Body of pancreas (tissue), 4 donors: ENCODE measurements around the gene AGBL3.

Experiments
- POLR2A ChIP-seq, 3 donors: fragments of 450-650 bp; IDR thresholded peaks; one replicate each; pipeline ENCODE4 v1.6.1; 2016; ENCODE audit warnings: antibody characterized with exemption in 3 of 3, mild to moderate bottlenecking in 2 of 3
- TF ChIP-seq, protein P1 (sequence below), 7 experiments: fragments of 450-650 bp in 4 of 7; fragments of 200-600 bp in 3 of 7; sonication (generic) in 3 of 7; IDR thresholded peaks; one replicate each; pipeline ENCODE4 v1.5.1; 2016 to 2019; ENCODE audit warnings: antibody characterized with exemption in 7 of 7

GRCh38 chr7:135001390-135002165, 15.3 kb downstream of the AGBL3 start:
- no peak for TF ChIP-seq POLR2A (IDR thresholded peaks at IDR 0.05)
- TF ChIP-seq, protein P1, sequence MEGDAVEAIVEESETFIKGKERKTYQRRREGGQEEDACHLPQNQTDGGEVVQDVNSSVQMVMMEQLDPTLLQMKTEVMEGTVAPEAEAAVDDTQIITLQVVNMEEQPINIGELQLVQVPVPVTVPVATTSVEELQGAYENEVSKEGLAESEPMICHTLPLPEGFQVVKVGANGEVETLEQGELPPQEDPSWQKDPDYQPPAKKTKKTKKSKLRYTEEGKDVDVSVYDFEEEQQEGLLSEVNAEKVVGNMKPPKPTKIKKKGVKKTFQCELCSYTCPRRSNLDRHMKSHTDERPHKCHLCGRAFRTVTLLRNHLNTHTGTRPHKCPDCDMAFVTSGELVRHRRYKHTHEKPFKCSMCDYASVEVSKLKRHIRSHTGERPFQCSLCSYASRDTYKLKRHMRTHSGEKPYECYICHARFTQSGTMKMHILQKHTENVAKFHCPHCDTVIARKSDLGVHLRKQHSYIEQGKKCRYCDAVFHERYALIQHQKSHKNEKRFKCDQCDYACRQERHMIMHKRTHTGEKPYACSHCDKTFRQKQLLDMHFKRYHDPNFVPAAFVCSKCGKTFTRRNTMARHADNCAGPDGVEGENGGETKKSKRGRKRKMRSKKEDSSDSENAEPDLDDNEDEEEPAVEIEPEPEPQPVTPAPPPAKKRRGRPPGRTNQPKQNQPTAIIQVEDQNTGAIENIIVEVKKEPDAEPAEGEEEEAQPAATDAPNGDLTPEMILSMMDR (IDR thresholded peaks at IDR 0.05): no peak
